ENCODE results near the gene VPS39.

The VPS39 gene

GRCh38 chr15:42143866-42144625, 64.1 kb downstream of the VPS39 start:
- H3K4me3 ChIP-seq (ENCODE audit: low read depth, low read length): no peak overlapping the region
- H3K27ac ChIP-seq (ENCODE audit: low read depth, low read length): no peak overlapping the region
- no peak overlapping the region for H3K9ac ChIP-seq (ENCODE audit: low read depth, low read length)
- H3K4me1 ChIP-seq (ENCODE audit: control insufficient read depth, insufficient read depth, low read length): no peaks in the 10 kb centered on the region
- no peaks in the 10 kb centered on the region for H3K9me3 ChIP-seq (ENCODE audit: control insufficient read depth, insufficient read depth, low read length)
- no peaks in the 10 kb centered on the region for H3K36me3 ChIP-seq (ENCODE audit: control insufficient read depth, insufficient read depth, low read length)
- H3K27me3 ChIP-seq (ENCODE audit: control insufficient read depth, insufficient read depth, low read length): no peaks in the 10 kb centered on the region

GRCh38 chr15:42143356-42143755, 64.7 kb downstream of the VPS39 start:
- Histone ChIP-seq H3K9me3 (ENCODE audit: control insufficient read depth, insufficient read depth, low read length) (no peaks in the 10 kb centered on the region; the same call in 1 of the 2 replicates), H3K27ac (ENCODE audit: low read depth, low read length) (no peak overlapping the region), H3K9ac (ENCODE audit: low read depth, low read length) (no peak overlapping the region), H3K36me3 (ENCODE audit: control insufficient read depth, insufficient read depth, low read length) (no peaks in the 10 kb centered on the region), H3K4me1 (ENCODE audit: control insufficient read depth, insufficient read depth, low read length) (no peaks in the 10 kb centered on the region), H3K27me3 (ENCODE audit: control insufficient read depth, insufficient read depth, low read length) (no peaks in the 10 kb centered on the region), H3K4me3 (ENCODE audit: low read depth, low read length) (no peak overlapping the region)

- Histone ChIP-seq H3K4me3 (ENCODE audit: low read depth, low read length) (no peak overlapping the region), H3K36me3 (ENCODE audit: control insufficient read depth, insufficient read depth, low read length) (no peaks in the 10 kb centered on the region), H3K27ac (ENCODE audit: low read depth, low read length) (no peak overlapping the region), H3K9me3 (ENCODE audit: control insufficient read depth, insufficient read depth, low read length) (no peaks in the 10 kb centered on the region; the same call in 1 of the 2 replicates), H3K9ac (ENCODE audit: low read depth, low read length) (no peak overlapping the region), H3K27me3 (ENCODE audit: control insufficient read depth, insufficient read depth, low read length) (no peaks in the 10 kb centered on the region), H3K4me1 (ENCODE audit: control insufficient read depth, insufficient read depth, low read length) (no peaks in the 10 kb centered on the region)
These were observed 66.1 kb downstream of the VPS39 start for GRCh38 chr15:42141795-42142667.

GRCh38 chr15:42141246-42141645, 66.9 kb downstream of the VPS39 start:
- Histone ChIP-seq H3K27me3 (ENCODE audit: control insufficient read depth, insufficient read depth, low read length) (no peaks in the 10 kb centered on the region), H3K36me3 (ENCODE audit: control insufficient read depth, insufficient read depth, low read length) (no peaks in the 10 kb centered on the region)

GRCh38 chr15:42140383-42141070, 67.6 kb downstream of the VPS39 start:
- H3K4me3 ChIP-seq (ENCODE audit: low read depth, low read length): no peak overlapping the region
- no peak overlapping the region for H3K27ac ChIP-seq (ENCODE audit: low read depth, low read length)
- H3K36me3 ChIP-seq (ENCODE audit: control insufficient read depth, insufficient read depth, low read length): no peaks in the 10 kb centered on the region
- no peak overlapping the region for H3K9ac ChIP-seq (ENCODE audit: low read depth, low read length)
- H3K4me1 ChIP-seq (ENCODE audit: control insufficient read depth, insufficient read depth, low read length): no peaks in the 10 kb centered on the region
- H3K9me3 ChIP-seq (ENCODE audit: control insufficient read depth, insufficient read depth, low read length): no peaks in the 10 kb centered on the region; the same call in 1 of the 2 replicates
- no peaks in the 10 kb centered on the region for H3K27me3 ChIP-seq (ENCODE audit: control insufficient read depth, insufficient read depth, low read length)

More at GRCh38 chr15:42141246-42141645, 66.9 kb downstream of the VPS39 start:
- no peak overlapping the region for H3K4me3 ChIP-seq (ENCODE audit: low read depth, low read length)
- H3K4me1 ChIP-seq (ENCODE audit: control insufficient read depth, insufficient read depth, low read length): no peaks in the 10 kb centered on the region
- H3K27ac ChIP-seq (ENCODE audit: low read depth, low read length): no peak overlapping the region
- no peaks in the 10 kb centered on the region; the same call in 1 of the 2 replicates for H3K9me3 ChIP-seq (ENCODE audit: control insufficient read depth, insufficient read depth, low read length)
- no peak overlapping the region for H3K9ac ChIP-seq (ENCODE audit: low read depth, low read length)

GRCh38 chr15:42139596-42139995, 68.5 kb downstream of the VPS39 start:
- Histone ChIP-seq H3K9ac (ENCODE audit: low read depth, low read length) (no peak overlapping the region), H3K36me3 (ENCODE audit: control insufficient read depth, insufficient read depth, low read length) (no peaks in the 10 kb centered on the region), H3K9me3 (ENCODE audit: control insufficient read depth, insufficient read depth, low read length) (no peaks in the 10 kb centered on the region; the same call in 1 of the 2 replicates), H3K4me1 (ENCODE audit: control insufficient read depth, insufficient read depth, low read length) (no peaks in the 10 kb centered on the region), H3K27me3 (ENCODE audit: control insufficient read depth, insufficient read depth, low read length) (no peaks in the 10 kb centered on the region), H3K27ac (ENCODE audit: low read depth, low read length) (no peak overlapping the region), H3K4me3 (ENCODE audit: low read depth, low read length) (no peak overlapping the region)

- H3K27ac ChIP-seq (ENCODE audit: low read depth, low read length): no peak overlapping the region
- no peaks in the 10 kb centered on the region for H3K27me3 ChIP-seq (ENCODE audit: control insufficient read depth, insufficient read depth, low read length)
- no peak overlapping the region for H3K9ac ChIP-seq (ENCODE audit: low read depth, low read length)
- no peaks in the 10 kb centered on the region; the same call in 1 of the 2 replicates for H3K9me3 ChIP-seq (ENCODE audit: control insufficient read depth, insufficient read depth, low read length)
- H3K36me3 ChIP-seq (ENCODE audit: control insufficient read depth, insufficient read depth, low read length): no peaks in the 10 kb centered on the region
- H3K4me3 ChIP-seq (ENCODE audit: low read depth, low read length): no peak overlapping the region
- no peaks in the 10 kb centered on the region for H3K4me1 ChIP-seq (ENCODE audit: control insufficient read depth, insufficient read depth, low read length)
These were observed 69.1 kb downstream of the VPS39 start for GRCh38 chr15:42138968-42139386.

- Histone ChIP-seq H3K9ac (ENCODE audit: low read depth, low read length) (no peak overlapping the region), H3K36me3 (ENCODE audit: control insufficient read depth, insufficient read depth, low read length) (no peaks in the 10 kb centered on the region), H3K27me3 (ENCODE audit: control insufficient read depth, insufficient read depth, low read length) (no peaks in the 10 kb centered on the region), H3K4me3 (ENCODE audit: low read depth, low read length) (no peak overlapping the region), H3K9me3 (ENCODE audit: control insufficient read depth, insufficient read depth, low read length) (no peaks in the 10 kb centered on the region; the same call in 1 of the 2 replicates), H3K4me1 (ENCODE audit: control insufficient read depth, insufficient read depth, low read length) (no peaks in the 10 kb centered on the region), H3K27ac (ENCODE audit: low read depth, low read length) (no peak overlapping the region)
These were observed 69.7 kb downstream of the VPS39 start for GRCh38 chr15:42138411-42138810.

GRCh38 chr15:42137461-42138261, 70.4 kb downstream of the VPS39 start:
- Histone ChIP-seq H3K27me3 (ENCODE audit: control insufficient read depth, insufficient read depth, low read length) (no peaks in the 10 kb centered on the region), H3K9ac (ENCODE audit: low read depth, low read length) (no peak overlapping the region), H3K27ac (ENCODE audit: low read depth, low read length) (no peak overlapping the region), H3K36me3 (ENCODE audit: control insufficient read depth, insufficient read depth, low read length) (no peaks in the 10 kb centered on the region), H3K9me3 (ENCODE audit: control insufficient read depth, insufficient read depth, low read length) (no peaks in the 10 kb centered on the region; the same call in 1 of the 2 replicates), H3K4me1 (ENCODE audit: control insufficient read depth, insufficient read depth, low read length) (no peaks in the 10 kb centered on the region), H3K4me3 (ENCODE audit: low read depth, low read length) (no peak overlapping the region)

GRCh38 chr15:42136513-42136912, 71.6 kb downstream of the VPS39 start:
- Histone ChIP-seq H3K4me3 (ENCODE audit: low read depth, low read length) (no peak overlapping the region), H3K36me3 (ENCODE audit: control insufficient read depth, insufficient read depth, low read length) (no peaks in the 10 kb centered on the region)

More at GRCh38 chr15:42136513-42136912, 71.6 kb downstream of the VPS39 start:
- Histone ChIP-seq H3K9me3 (ENCODE audit: control insufficient read depth, insufficient read depth, low read length) (no peaks in the 10 kb centered on the region; the same call in 1 of the 2 replicates), H3K4me1 (ENCODE audit: control insufficient read depth, insufficient read depth, low read length) (no peaks in the 10 kb centered on the region; the same call in 1 of the 2 replicates), H3K27me3 (ENCODE audit: control insufficient read depth, insufficient read depth, low read length) (no peaks in the 10 kb centered on the region), H3K27ac (ENCODE audit: low read depth, low read length) (no peak overlapping the region), H3K9ac (ENCODE audit: low read depth, low read length) (no peak overlapping the region)
